Effector memory CD8-positive, alpha-beta T cell (primary cell): ENCODE data around the gene SP3.

Source experiments
- ATAC-seq: fragments of 150-1000 bp; cut with Tn5 transposase; replicated peaks from 2 replicates; pipeline ENCODE4 v1.10.0; 2021; ENCODE audit warnings: mild to moderate bottlenecking, moderate library complexity
- DNase-seq, 3 experiments: peaks; one replicate each; pipeline ENCODE4 v3.0.0; 2021
- H3K27ac Mint-ChIP-seq, 2 donors: one replicate each; pipeline ENCODE4 v1.8.0; 2022; ENCODE audit warnings: mild to moderate bottlenecking in 2 of 2, mixed read lengths in 2 of 2, moderate library complexity in 2 of 2
- H3K27me3 Mint-ChIP-seq, 2 donors: one replicate each; pipeline ENCODE4 v1.8.0; 2022; ENCODE audit warnings: mixed read lengths in 2 of 2
- H3K36me3 Mint-ChIP-seq: one replicate; pipeline ENCODE4 v1.8.0; 2022; ENCODE audit warnings: mild to moderate bottlenecking, moderate library complexity, mixed read lengths; ENCODE audit not compliant: insufficient read depth
- H3K4me1 Mint-ChIP-seq, 2 donors: one replicate each; pipeline ENCODE4 v1.8.0; 2022; ENCODE audit warnings: low read depth in 2 of 2, mixed read lengths in 2 of 2
- H3K4me3 Mint-ChIP-seq, 2 donors: one replicate each; pipeline ENCODE4 v1.8.0; 2022; ENCODE audit warnings: mild to moderate bottlenecking in 2 of 2, mixed read lengths in 2 of 2, moderate library complexity in 2 of 2
- H3K9me3 Mint-ChIP-seq, 2 donors: one replicate each; pipeline ENCODE4 v1.8.0; 2022; ENCODE audit warnings: mixed read lengths in 2 of 2

The SP3 gene

DNA sequence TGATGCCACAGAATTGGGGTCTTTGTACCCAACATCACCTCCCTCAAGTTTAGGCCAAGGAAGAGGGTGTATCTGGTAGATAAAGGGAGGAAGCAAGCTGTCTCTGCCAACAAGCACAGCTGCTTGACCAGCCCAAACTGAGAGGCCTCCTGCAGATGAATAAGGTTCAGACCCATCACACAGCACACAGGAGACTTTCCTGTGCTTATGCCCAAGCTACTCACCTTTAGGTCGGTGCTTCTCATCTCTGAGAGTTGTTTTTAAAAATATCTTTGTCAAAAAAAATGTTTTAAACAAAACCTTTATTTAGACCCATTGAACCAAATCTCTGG, 24.7 kb upstream of the SP3 start:
- DNase-seq: no peak
- no peak for ATAC-seq
- Mint-ChIP-seq H3K27ac (no peak overlapping the region), H3K27me3 (peaks cover 6 to 36% of the 10 kb centered on the region in 2 donors), H3K4me3 (no peak overlapping the region), H3K36me3 (no peaks in the 10 kb centered on the region), H3K4me1 (no peaks in the 10 kb centered on the region), H3K9me3 (no peaks in the 10 kb centered on the region)

DNA sequence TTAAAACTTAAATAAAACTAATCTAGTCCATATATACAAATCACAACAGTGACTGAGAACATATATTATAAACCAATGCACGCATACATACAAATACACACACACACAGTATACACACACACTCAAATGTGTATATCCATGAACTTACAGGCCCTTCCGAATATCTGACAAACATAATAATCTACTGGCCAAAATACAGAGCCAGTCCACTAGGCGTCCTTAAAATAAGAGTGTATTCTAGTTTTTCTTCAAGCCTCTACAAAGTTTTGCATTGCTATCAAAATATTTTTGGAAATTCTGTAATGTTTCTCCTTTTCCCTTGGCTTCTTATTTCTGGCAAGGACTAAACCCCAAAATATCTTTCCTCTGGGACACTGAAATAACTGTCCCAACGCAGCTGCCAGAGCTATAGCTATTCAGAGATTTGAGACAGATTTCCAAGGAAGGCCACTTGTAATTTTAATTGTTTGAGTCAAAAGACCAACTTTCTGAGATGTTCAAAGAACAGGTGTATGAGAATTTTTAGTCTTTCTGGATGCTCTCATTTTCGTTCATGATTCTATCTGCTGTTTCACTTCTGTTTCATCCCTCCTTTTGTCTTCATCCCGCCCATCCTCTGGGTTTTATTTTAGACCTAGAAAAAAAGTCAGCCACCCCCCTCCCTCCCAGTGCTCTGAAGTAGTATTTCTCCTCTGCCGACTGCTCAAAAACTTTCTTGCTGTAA, 24.1 kb upstream of the SP3 start:
- Mint-ChIP-seq H3K36me3 (no peaks in the 10 kb centered on the region), H3K27me3 (peaks cover under 1 to 36% of the 10 kb centered on the region in 2 donors), H3K27ac (no peak overlapping the region), H3K9me3 (no peaks in the 10 kb centered on the region), H3K4me1 (no peaks in the 10 kb centered on the region), H3K4me3 (no peak overlapping the region)
- DNase-seq (no peak), ATAC-seq (no peak)

DNA sequence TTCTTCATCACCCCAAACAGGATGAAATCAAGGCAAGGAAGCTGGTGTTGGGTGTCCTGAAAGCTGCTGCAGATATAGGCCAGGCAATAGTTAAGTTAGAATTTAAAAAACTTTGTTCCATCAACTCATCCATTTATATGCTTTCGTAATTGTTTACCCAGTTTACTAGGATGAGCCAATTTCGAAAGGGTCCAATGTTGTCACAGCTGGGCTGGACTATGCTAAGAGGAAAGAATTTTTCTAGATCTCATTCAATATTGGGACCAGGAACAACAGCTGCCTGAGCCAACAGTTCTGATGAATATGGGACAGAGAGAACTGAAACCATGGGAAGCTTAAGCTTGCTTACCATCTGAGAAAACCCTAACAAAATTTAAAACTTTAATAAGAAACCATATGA, 21.6 kb upstream of the SP3 start:
- Mint-ChIP-seq H3K4me3 (no peak overlapping the region), H3K27me3 (peaks cover 7 to 39% of the 10 kb centered on the region in 2 donors), H3K4me1 (no peaks in the 10 kb centered on the region), H3K36me3 (no peaks in the 10 kb centered on the region), H3K9me3 (no peaks in the 10 kb centered on the region), H3K27ac (no peak overlapping the region)
- DNase-seq (no peak), ATAC-seq (no peak)

DNA sequence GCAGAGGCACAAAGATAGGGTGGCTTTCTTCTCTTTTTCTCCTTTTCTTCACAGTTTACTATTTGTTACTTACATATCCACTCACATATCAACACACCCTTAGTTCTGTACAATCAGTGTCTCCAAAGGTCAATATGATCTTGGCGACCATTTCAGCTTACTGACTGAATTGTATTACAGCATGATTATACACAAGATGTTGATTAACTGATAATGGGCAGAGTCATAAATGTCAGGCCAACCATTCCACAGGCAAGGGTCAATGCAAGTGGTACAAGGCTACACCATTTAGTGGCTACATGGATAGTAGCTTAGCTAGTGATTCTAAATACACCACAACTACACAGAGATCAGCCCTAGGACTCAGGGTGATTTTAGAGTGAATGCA, 20.4 kb upstream of the SP3 start:
- Mint-ChIP-seq H3K9me3 (no peaks in the 10 kb centered on the region), H3K27me3 (peaks cover 7 to 28% of the 10 kb centered on the region in 2 donors), H3K36me3 (no peaks in the 10 kb centered on the region), H3K4me3 (no peak overlapping the region), H3K4me1 (no peaks in the 10 kb centered on the region), H3K27ac (no peak overlapping the region)
- no peak for DNase-seq
- ATAC-seq: no peak

DNA sequence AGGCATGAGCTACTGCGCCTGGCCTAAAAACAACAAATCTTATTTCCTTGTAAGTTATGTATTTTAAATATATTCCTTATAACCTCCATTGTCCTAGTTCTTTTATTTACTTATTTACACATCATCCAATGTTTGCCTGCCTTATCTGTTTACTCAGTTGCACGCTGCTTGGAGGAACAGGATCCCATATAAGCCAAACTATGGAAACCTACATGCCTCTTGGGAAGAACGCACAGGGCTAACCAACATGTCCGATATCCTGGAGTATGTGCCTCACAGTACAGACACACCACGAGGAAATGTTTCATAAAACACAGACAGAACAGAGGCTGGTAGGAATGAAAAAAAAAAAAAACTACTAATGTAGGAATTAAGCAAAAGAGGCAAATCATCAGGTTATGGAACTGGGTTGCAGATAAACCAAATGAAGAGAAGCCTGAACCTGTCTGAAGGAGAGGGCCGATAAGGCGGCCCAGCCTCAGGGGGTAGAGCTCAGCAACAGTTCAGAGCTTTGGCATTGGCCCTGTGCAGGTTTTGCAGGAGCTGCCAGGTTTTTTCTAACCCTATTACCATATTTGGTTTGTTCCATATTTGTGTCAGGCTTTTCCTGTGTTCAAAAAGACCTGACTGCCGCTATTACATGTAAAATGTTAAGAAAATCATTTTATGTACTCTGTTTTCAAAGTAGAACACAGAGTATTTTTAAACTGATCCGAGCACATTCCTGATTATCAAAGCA, 19.9 kb upstream of the SP3 start:
- peaks cover 7 to 22% of the 10 kb centered on the region in 2 donors for H3K27me3 Mint-ChIP-seq
- no peak for DNase-seq
- no peaks in the 10 kb centered on the region for H3K36me3 Mint-ChIP-seq
- H3K9me3 Mint-ChIP-seq: no peaks in the 10 kb centered on the region
- H3K27ac Mint-ChIP-seq: no peak overlapping the region
- no peak for ATAC-seq
- no peak overlapping the region for H3K4me3 Mint-ChIP-seq
- no peaks in the 10 kb centered on the region for H3K4me1 Mint-ChIP-seq

DNA sequence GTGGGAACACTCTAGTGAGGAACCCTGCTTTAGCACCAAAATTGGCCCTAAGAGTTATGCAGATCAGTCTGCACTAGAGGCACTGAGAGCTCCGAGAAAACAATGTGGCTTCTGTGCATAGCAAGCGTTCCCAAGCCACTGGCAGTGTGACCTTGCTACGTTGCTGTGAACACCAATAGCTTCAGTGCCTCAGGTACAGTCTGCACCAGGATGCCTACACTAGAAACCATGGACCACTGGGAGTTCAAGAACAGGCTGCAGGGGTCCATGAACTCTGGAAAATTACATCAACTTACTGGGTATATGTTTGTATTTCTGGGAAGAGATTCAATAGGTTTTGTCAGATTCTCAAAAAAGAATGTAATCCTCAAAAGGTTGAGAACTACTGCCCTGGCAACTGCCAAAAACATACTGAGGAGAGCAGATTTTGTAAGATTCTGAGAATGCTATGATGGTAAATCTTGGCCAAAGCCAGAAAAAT, 18.3 kb upstream of the SP3 start:
- Mint-ChIP-seq H3K4me3 (no peak overlapping the region), H3K9me3 (no peaks in the 10 kb centered on the region), H3K4me1 (no peaks in the 10 kb centered on the region), H3K36me3 (no peaks in the 10 kb centered on the region), H3K27ac (no peak overlapping the region), H3K27me3 (peaks cover 14 to 19% of the 10 kb centered on the region in 2 donors)
- ATAC-seq (no peak), DNase-seq (no peak)

DNA sequence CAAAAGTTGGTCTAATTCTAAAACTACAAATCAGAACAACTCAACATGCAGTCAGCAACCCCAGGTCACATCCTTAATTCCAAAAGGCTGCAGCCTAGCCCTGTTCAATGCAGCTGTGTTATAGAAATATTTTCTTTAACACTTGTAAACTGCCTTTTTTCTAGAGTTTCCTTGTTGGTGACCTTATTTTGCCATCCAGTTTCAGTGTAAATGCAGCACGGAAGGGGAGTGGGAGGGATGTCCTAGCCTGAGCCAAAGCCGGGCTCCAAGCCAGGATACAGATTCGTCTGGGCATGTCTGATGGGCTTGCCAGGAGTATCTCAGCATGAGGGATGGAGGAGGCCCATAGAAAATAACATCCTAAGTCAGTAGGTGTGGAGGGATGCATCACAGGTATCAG, 17.7 kb upstream of the SP3 start:
- ATAC-seq (no peak), DNase-seq (no peak)
- Mint-ChIP-seq H3K36me3 (no peaks in the 10 kb centered on the region), H3K27me3 (peaks cover 14 to 19% of the 10 kb centered on the region in 2 donors), H3K9me3 (no peaks in the 10 kb centered on the region), H3K27ac (no peak overlapping the region), H3K4me3 (no peak overlapping the region), H3K4me1 (no peaks in the 10 kb centered on the region)

DNA sequence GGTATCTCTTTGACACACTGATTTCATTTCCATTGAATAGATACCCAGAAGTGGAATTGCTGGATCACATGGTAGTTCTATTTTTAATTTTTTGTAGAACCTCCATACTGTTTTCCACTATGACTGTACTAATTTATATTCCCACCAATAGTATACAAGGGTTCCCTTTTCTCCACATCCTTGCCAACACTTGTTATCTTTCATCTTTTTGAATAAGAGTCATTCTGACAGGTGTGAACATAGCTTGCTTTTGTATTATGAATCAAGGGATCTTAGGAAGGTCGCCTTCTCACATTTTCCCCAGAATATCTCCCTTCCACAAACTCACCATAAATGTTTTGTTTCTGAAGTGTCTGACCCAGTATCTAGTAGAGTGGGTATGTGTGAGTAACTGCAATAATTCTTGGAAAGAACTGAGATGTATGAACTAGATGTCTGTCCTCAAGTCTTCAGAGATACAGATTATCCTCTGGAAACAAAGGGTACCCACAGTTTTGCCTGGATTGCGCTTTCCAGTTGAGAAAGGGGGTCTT, 17.1 kb upstream of the SP3 start:
- no peak overlapping the region for H3K4me3 Mint-ChIP-seq
- H3K9me3 Mint-ChIP-seq: no peaks in the 10 kb centered on the region
- ATAC-seq (no peak), DNase-seq (no peak)
- no peak overlapping the region for H3K27ac Mint-ChIP-seq
- peaks cover 14 to 19% of the 10 kb centered on the region in 2 donors for H3K27me3 Mint-ChIP-seq
- no peaks in the 10 kb centered on the region for H3K4me1 Mint-ChIP-seq
- no peaks in the 10 kb centered on the region for H3K36me3 Mint-ChIP-seq

DNA sequence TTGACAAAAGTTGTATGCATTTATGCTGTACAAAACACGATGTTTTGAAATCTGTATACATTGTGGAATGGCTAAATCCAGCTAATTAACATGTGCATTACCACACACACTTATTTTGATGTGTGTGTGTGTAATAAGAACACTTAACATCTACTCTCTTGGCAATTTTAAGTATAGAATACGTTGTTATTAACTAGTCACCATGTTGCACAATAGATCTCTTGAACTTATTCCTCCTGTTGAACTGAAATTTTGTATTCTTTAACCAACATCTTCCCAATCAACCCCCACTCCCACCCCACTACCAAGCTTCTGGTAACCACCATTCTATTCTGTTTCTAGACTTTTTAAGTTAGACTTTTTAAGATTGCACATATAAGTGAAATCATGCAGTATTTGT, 16.3 kb upstream of the SP3 start:
- H3K36me3 Mint-ChIP-seq: no peaks in the 10 kb centered on the region
- H3K27me3 Mint-ChIP-seq: peaks cover 14 to 19% of the 10 kb centered on the region in 2 donors
- no peaks in the 10 kb centered on the region for H3K4me1 Mint-ChIP-seq
- ATAC-seq: no peak
- H3K9me3 Mint-ChIP-seq: no peaks in the 10 kb centered on the region
- no peak overlapping the region for H3K27ac Mint-ChIP-seq
- H3K4me3 Mint-ChIP-seq: no peak overlapping the region
- no peak for DNase-seq

DNA sequence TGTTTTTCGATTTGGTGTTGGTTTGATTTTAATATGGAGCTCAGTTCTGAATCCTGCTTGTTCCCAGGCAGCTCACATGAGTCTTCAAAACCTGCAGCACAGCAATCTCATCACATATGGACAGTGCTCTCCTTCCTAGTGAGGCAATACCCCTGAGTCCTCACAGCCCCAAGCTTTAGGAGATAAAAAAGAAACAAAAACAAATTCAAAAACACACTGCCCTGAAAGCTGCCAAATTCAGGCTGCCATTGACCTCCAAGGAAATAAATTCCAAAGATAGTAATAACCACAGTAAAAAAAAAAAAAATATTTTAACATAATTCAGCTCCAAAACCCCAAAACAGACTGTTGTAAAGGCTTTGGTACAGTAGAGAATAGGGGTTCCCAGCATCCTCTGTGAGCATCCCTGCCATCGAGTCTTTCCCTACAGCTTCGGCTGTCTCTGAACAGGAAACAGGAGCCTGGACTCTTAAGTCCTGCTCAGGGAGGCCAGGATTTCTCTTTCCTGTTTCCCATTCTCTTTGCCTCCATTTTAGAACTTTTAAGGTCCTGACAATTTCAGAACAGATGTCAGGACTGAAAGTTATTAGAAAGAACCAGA, 14.7 kb upstream of the SP3 start:
- H3K27me3 Mint-ChIP-seq: peaks cover 18 to 26% of the 10 kb centered on the region in 2 donors
- ATAC-seq: no peak
- H3K9me3 Mint-ChIP-seq: no peaks in the 10 kb centered on the region
- no peaks in the 10 kb centered on the region for H3K4me1 Mint-ChIP-seq
- no peak overlapping the region for H3K27ac Mint-ChIP-seq
- no peaks in the 10 kb centered on the region for H3K36me3 Mint-ChIP-seq
- DNase-seq: no peak
- H3K4me3 Mint-ChIP-seq: no peak overlapping the region

DNA sequence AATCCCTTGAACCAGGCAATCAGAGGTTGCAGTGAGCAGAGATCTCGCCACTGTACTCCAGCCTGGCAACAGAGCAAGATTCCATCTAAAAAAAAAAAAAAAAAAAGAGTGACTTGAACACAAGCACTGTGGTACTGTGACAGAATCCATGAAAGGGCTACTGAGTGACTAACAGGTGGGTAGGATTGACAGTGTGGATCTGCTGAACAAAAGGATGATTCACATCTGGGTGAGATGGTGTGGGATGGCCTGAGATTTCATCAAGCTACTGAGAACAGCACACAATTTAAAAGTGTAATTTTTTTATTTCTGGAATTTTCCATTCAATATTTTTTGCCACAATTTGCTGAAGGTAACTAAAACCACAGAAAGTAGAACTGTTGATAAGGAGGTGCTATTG, 13.3 kb upstream of the SP3 start:
- Mint-ChIP-seq H3K27ac (no peak overlapping the region), H3K9me3 (no peaks in the 10 kb centered on the region), H3K27me3 (peaks cover 22 to 30% of the 10 kb centered on the region in 2 donors), H3K36me3 (no peaks in the 10 kb centered on the region), H3K4me1 (no peaks in the 10 kb centered on the region), H3K4me3 (no peak overlapping the region)
- no peak for ATAC-seq
- no peak for DNase-seq

DNA sequence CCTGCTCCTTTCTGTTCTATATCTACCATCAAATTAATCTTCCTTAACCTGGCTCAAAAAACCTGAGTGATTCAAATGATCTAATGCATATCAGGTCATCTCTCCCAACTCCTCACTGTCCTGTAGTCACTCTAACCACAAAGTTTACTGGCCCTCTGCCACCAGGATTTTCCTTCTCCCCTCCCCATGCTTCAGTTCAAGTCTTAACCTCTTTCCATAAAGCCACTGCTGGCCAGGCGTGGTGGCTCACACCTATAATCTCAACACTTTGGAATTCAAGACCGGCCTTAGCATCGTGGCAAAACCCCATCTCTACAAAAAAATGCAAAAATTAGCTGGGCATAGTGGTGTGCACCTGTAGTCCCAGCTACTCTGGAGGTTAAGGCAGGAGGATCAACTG, 7.5 kb upstream of the SP3 start:
- H3K36me3 Mint-ChIP-seq: no peaks in the 10 kb centered on the region
- H3K4me3 Mint-ChIP-seq: no peak overlapping the region
- ATAC-seq: no peak
- peaks cover 8 to 13% of the 10 kb centered on the region in 2 donors for H3K27me3 Mint-ChIP-seq
- H3K4me1 Mint-ChIP-seq: no peaks in the 10 kb centered on the region
- H3K27ac Mint-ChIP-seq: no peak overlapping the region
- H3K9me3 Mint-ChIP-seq: no peaks in the 10 kb centered on the region
- DNase-seq: no peak

DNA sequence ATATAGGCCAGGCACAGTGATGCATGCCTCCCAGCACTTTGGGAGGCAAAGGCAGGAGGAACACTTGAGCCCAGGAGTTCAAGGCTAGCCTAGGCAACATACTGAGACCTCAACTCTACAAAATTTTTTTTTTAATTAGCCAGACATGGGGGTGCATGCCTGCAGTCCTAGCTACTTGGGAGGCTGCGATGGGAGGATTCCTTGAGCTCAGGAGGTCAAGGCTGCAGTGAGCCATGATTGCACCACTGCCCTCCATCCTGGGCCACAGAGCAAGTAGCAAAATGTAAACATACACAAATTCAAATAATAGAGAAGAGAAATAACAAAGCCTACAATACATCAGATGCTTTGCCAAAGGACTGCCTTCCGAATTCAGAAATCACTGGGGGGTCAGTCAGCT, 7.0 kb upstream of the SP3 start:
- no peak for DNase-seq
- H3K27ac Mint-ChIP-seq: no peak overlapping the region
- H3K9me3 Mint-ChIP-seq: no peaks in the 10 kb centered on the region
- no peaks in the 10 kb centered on the region for H3K36me3 Mint-ChIP-seq
- peaks cover 8 to 13% of the 10 kb centered on the region in 2 donors for H3K27me3 Mint-ChIP-seq
- H3K4me3 Mint-ChIP-seq: no peak overlapping the region
- no peak for ATAC-seq
- H3K4me1 Mint-ChIP-seq: no peaks in the 10 kb centered on the region

DNA sequence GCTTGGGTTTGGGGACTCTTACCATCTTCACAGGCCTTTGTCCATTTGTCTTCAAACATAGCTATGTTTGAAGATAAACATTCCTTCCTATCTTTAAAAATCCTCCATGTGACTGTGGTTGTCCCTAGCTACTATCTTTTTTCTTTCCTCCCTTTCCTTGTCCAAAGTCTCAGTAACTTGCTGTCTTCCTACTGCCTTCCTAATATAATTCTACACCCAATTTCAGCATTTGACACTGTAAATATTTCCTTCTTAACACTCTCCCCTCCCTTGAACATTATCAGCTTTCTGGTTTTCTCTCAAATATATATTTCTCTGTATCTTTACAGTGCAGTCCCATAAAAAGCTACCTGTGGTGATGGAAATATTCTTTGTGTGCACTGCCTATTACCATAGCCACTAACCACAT, 5.3 kb upstream of the SP3 start:
- Mint-ChIP-seq H3K36me3 (peaks cover 10% of the 10 kb centered on the region), H3K27ac (no peak overlapping the region), H3K4me3 (no peak overlapping the region)

More for the DNA sequence above, 5.3 kb upstream of the SP3 start:
- no peaks in the 10 kb centered on the region for H3K9me3 Mint-ChIP-seq
- peaks cover 8 to 12% of the 10 kb centered on the region in 2 donors for H3K27me3 Mint-ChIP-seq
- no peak for ATAC-seq
- peaks cover 10 to 11% of the 10 kb centered on the region in 2 donors for H3K4me1 Mint-ChIP-seq
- DNase-seq: no peak
